ENCODE measurements around the gene TOP2A. TPM values are rescaled to one million over a fixed set of nuclear protein-coding genes. Genes with fewer than 3 reads are reported as not detected.
A peak's percentile ranks its signal among the peaks of the same experiment; 100 is the strongest.

TOP2A gene
- total RNA-seq, 4 donors from 2014 or later: 8.1 to 45.2 (median 22.2) TPM

GRCh38 chr17:40437095-40437732, 19.5 kb upstream of the TOP2A start:
- peak in 1 of 2 donors; percentile 44 for DNase-seq (ENCODE audit: low spot score in 2 of 2)
- H3K4me1 ChIP-seq: peaks cover 18% of the 10 kb centered on the region
- no peak for TF ChIP-seq CTCF (IDR thresholded peaks at IDR 0.05)
- TF ChIP-seq POLR2A (IDR thresholded peaks at IDR 0.05): no peak
- TF ChIP-seq EP300 (IDR thresholded peaks at IDR 0.05): no peak
- no peak for TF ChIP-seq POLR2AphosphoS5 (IDR thresholded peaks at IDR 0.05)
- WGBS: 79% methylated on average over 4 of the region's 5 CpGs
- no peak overlapping the region for H3K27ac ChIP-seq
- no peak overlapping the region for H3K4me3 ChIP-seq
- H3K36me3 ChIP-seq: no peaks in the 10 kb centered on the region
- no peaks in the 10 kb centered on the region for H3K9me3 ChIP-seq
- H3K27me3 ChIP-seq: no peaks in the 10 kb centered on the region

DNA sequence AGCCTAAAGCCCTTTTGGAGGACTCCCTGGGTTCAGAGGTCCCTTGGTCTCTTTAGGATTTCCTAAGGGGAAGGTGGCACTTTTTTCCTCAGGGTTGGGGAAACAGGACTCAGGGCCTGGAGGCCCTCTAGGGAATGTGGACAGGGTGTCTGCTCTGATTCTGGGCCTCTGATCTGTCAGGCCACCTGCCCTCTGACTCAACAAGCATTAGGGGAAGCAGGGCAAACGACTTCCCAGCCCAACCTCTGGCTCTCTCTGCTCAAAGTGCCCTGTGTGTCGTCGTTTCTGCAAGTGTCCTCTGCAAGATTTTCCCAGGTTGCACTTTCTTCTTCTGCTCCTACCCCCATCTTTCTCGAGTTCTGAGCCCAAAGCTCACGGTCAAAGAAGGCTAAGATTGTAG, 18.9 kb upstream of the TOP2A start:
- H3K4me3 ChIP-seq: no peak overlapping the region
- DNase-seq (ENCODE audit: low spot score in 2 of 2): peak in 1 of 2 donors; percentile 31
- no peaks in the 10 kb centered on the region for H3K36me3 ChIP-seq
- H3K4me1 ChIP-seq: peaks cover 15% of the 10 kb centered on the region
- no peaks in the 10 kb centered on the region for H3K9me3 ChIP-seq
- TF ChIP-seq CTCF (IDR thresholded peaks at IDR 0.05) (no peak), POLR2AphosphoS5 (IDR thresholded peaks at IDR 0.05) (no peak), POLR2A (IDR thresholded peaks at IDR 0.05) (no peak), EP300 (IDR thresholded peaks at IDR 0.05) (no peak)
- 68% methylated on average over 5 of the region's 5 CpGs for WGBS
- H3K27ac ChIP-seq: no peak overlapping the region
- no peaks in the 10 kb centered on the region for H3K27me3 ChIP-seq

- Histone ChIP-seq H3K4me1 (peaks cover 7% of the 10 kb centered on the region), H3K27ac (no peak overlapping the region), H3K36me3 (no peaks in the 10 kb centered on the region), H3K27me3 (no peaks in the 10 kb centered on the region), H3K4me3 (no peak overlapping the region), H3K9me3 (no peaks in the 10 kb centered on the region)
- 74% methylated on average over 6 of the region's 6 CpGs for WGBS
- peak in 1 of 2 donors; percentile 54 for DNase-seq (ENCODE audit: low spot score in 2 of 2)
- TF ChIP-seq CTCF (IDR thresholded peaks at IDR 0.05) (peak; percentile 7 to 69), POLR2AphosphoS5 (IDR thresholded peaks at IDR 0.05) (no peak), POLR2A (IDR thresholded peaks at IDR 0.05) (no peak), EP300 (IDR thresholded peaks at IDR 0.05) (no peak)
Measured at GRCh38 chr17:40433551-40434415, 16.1 kb upstream of the TOP2A start.

- 39% methylated on average over 2 of the region's 2 CpGs for WGBS
Measured at GRCh38 chr17:40432864-40433528, 15.3 kb upstream of the TOP2A start.

More at GRCh38 chr17:40432864-40433528, 15.3 kb upstream of the TOP2A start:
- TF ChIP-seq CTCF (IDR thresholded peaks at IDR 0.05) (no peak), POLR2A (IDR thresholded peaks at IDR 0.05) (no peak), POLR2AphosphoS5 (IDR thresholded peaks at IDR 0.05) (no peak), EP300 (IDR thresholded peaks at IDR 0.05) (no peak)
- Histone ChIP-seq H3K27me3 (no peaks in the 10 kb centered on the region), H3K27ac (no peak overlapping the region), H3K9me3 (no peaks in the 10 kb centered on the region), H3K4me3 (no peak overlapping the region), H3K36me3 (no peaks in the 10 kb centered on the region), H3K4me1 (peaks cover 7% of the 10 kb centered on the region)
- peak; percentile 26 to 65 for DNase-seq (ENCODE audit: low spot score in 2 of 2)
